Measurements from ENCODE around the gene FAIM2.
"Not testable (repeated sequence)": the region's sequence is repeated elsewhere in the genome, so short reads cannot be mapped to it uniquely, and the experiment has no call there.

FAIM2 gene

GRCh38 chr12:49863946-49864797, 39.5 kb downstream of the FAIM2 start:
- DNase-seq (ENCODE audit: low spot score): no peak
- in situ Hi-C loops (cut with MboI; ENCODE audit: low sequenced_read_pairs, unreplicated experiment): no loop called here
- no peak for TF ChIP-seq CTCF (IDR thresholded peaks at IDR 0.05; ENCODE audit: borderline replicate concordance, control extremely low read depth, extremely low read depth, insufficient read depth, missing control alignments)

- DNase-seq (ENCODE audit: low spot score); in situ Hi-C loops (cut with MboI; ENCODE audit: low sequenced_read_pairs, unreplicated experiment): not testable (repeated sequence)
Observed at GRCh38 chr12:49860921-49861320, 42.8 kb downstream of the FAIM2 start.

- DNase-seq (ENCODE audit: low spot score); in situ Hi-C loops (cut with MboI; ENCODE audit: low sequenced_read_pairs, unreplicated experiment): not testable (repeated sequence)
Observed at GRCh38 chr12:49855890-49856289, 47.8 kb downstream of the FAIM2 start.

GRCh38 chr12:49854976-49855375, 48.7 kb downstream of the FAIM2 start:
- TF ChIP-seq CTCF (IDR thresholded peaks at IDR 0.05; ENCODE audit: borderline replicate concordance, control extremely low read depth, extremely low read depth, insufficient read depth, missing control alignments): no peak
- DNase-seq (ENCODE audit: low spot score): no peak
- in situ Hi-C loops (cut with MboI; ENCODE audit: low sequenced_read_pairs, unreplicated experiment): no loop called here

- no peak for DNase-seq (ENCODE audit: low spot score)
- no peak for TF ChIP-seq CTCF (IDR thresholded peaks at IDR 0.05; ENCODE audit: borderline replicate concordance, control extremely low read depth, extremely low read depth, insufficient read depth, missing control alignments)
- in situ Hi-C loops (cut with MboI; ENCODE audit: low sequenced_read_pairs, unreplicated experiment): no loop called here
Observed at GRCh38 chr12:49853671-49854070, 50.0 kb downstream of the FAIM2 start.

GRCh38 chr12:49847161-49847560, 56.5 kb downstream of the FAIM2 start:
- no peak for TF ChIP-seq CTCF (IDR thresholded peaks at IDR 0.05; ENCODE audit: borderline replicate concordance, control extremely low read depth, extremely low read depth, insufficient read depth, missing control alignments)
- in situ Hi-C loops (cut with MboI; ENCODE audit: low sequenced_read_pairs, unreplicated experiment): no loop called here
- no peak for DNase-seq (ENCODE audit: low spot score)

GRCh38 chr12:49846032-49846431, 57.7 kb downstream of the FAIM2 start:
- no peak for TF ChIP-seq CTCF (IDR thresholded peaks at IDR 0.05; ENCODE audit: borderline replicate concordance, control extremely low read depth, extremely low read depth, insufficient read depth, missing control alignments)
- in situ Hi-C loops (cut with MboI; ENCODE audit: low sequenced_read_pairs, unreplicated experiment): no loop called here
- no peak for DNase-seq (ENCODE audit: low spot score)
